HG02759 (cell line): ENCODE measurements around the gene GSTM3.

Experiments used
- ATAC-seq: cut with Tn5 transposase; IDR thresholded peaks from one replicate; pipeline ENCODE4 v1.9.1; 2021; ENCODE audit warnings: mild to moderate bottlenecking, moderate library complexity; ENCODE audit not compliant: unreplicated experiment

The GSTM3 gene

DNA sequence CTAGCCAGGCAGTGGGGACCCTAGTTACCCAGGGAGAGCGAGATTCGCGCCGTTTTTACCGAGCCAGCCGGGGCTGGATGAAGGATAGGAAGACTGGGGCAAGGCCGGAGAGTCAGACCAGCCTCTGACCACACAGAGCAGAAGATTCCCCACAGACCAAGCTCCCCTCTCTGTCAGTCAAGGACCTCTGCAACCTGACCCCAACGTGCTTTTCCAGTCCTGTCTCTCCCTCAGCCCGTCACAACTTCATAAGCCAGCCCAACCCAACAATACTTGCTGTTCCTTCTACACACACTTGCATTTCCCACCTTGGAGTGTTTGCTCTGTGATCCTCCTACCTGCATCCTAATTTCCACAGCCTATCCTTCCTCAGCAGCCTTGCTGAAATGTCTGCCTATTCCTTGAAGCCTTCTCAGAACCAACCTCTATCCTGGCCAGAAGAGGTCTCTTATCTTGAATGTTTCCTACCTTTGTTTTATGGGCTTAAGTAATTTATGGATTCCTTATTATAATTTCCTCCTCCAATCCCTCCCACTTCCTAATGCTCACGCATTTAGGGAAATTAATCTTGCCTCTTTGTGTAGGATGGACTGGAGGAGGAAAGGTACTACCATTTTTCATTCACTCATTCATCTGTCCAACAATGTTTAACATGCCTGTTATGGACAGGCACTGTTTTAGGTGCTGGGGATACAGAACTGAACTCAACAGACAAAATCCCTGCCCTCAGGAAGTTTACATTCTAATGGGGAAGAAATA is at the start of gene GSTM3:
Gene GSTM3, minus strand, starts transcription at position 424 of the 759 bp plus-strand sequence. CDS start 751 bp downstream, outside the sequence.
- ATAC-seq: peak; percentile 27

- no peak for ATAC-seq
Measured at GRCh38 chr1:109790329-109790728, 49.5 kb upstream of the GSTM3 start.

DNA sequence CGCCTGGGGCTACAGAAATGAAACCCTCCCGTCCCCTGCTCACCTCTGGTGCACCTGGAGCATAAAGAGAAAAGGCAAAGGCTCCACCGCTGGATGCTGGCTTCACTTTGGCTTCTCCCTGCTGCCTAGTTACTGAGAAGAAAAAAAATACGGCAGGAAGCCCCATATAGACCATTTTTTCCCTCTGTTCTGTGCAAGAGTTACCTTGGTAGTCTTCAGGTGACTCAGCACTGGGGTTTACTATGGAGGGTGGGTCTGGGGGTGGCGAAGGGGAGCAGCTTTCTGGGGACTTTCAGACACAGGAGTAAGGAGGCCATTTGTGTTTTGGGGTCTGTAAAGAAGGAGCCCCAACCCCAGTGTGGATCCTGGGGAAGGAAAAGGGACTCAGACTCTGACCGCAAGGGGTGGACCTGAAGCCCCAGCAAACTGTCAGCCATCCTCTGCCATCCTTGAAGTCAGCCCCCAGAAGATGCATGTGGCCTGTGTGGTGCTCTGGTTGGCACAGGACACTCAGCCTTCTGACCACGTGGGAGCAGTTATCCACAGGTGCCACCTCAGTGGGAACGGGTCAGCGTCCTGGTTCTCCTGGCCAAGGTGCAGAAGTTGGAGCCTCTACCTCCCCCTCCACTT is 48.8 kb upstream of the GSTM3 start:
- no peak for ATAC-seq

DNA sequence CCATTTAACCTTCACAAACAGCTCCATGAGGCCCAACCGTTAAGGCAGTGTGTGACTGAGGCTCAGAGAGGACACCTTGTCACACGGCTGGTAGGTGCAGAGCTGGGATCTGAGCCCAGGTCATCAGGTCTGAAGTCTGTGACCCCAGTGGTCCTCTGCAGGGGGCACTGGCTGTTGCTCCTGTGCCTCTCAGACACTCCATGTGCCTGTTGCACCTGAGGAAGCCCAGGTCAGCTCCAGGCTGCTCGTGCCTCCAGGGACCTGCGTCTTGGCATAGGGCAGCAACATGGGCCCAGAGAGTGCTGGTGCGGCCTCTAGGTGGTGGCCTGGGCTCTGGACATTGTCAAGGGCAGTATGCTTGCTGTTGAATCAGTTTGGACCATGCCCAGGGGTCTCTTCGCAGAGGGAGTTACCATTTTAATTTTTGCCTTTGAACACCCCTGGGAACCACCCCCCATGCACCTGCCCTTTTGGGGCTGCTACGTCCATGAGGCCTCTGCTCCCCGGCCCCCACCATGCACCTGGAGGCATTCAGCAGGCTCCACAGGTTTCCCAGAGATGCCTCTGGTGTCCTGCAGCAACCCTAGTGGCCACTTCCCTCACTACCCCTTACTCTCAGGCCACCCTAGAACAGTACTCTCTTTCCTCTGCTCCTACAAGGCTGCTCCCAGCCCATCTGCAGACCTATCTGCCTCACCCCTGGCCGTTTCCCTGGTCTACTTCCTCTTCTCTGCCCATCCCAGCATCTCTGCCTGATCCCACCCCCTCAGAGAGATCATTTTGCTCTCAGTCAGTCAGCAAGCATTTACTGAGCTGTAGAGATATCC is 48.1 kb upstream of the GSTM3 start:
- ATAC-seq: no peak

DNA sequence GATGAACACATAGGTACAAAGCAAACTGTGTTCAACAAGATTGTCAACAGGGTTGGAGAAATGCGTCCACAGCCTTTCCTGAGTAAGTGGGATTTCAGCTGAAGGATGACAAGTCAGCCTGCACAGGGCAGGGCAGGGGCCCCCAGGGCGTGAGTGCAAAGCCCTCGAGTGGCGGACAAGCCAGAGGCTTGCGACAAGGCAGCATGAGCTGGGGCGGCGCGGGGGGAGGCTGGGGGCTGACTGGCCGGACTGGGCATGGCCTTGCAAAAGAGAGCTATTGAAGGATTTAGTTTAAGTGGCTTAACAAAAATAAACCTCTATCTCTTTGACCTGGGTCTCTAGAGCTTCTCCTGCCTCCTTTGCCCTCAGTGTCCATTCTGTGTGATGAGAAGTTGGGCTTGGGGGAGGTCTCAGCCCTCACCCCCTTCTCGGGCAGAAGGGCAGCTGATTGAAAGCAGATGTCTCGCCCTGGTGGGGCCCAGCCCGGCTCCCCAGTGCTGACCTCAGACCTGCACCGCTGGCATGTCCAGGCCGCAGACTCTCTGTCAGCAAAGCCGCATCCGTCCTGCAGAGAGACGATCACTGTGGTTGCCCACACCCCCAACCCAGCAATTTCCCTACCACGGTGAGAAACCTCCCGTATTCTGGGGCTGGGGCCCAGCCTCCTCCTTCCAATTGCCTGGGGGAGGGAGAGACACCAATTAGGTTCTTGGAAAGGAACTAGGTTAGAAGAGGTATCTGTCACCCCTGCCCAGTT is 47.2 kb upstream of the GSTM3 start:
- ATAC-seq: no peak

GRCh38 chr1:109787211-109787844 is 46.5 kb upstream of the GSTM3 start:
- ATAC-seq: no peak

DNA sequence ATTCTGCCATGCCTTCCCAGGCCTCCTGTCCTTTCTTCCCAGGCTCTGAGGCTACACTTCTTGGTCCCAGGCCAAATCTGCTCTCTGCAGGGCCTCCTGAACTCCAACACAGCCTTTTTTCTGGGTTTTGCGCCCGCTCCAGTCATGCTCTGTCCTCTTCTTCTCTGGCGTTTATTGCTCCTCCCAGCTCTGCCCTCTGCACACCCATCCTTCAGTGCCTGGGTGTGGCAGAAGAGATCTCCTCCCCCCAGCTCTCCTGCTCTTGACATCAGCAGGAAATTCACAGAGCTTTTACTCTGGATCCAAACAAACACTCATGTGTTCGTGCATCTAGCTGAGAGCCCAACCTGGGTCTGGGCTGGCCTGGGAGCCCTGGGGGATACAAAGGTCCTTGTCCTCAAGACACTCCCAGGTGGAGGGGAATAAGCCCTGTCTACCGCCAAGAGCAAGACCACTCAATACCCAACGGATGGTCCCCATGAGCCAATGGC is 45.7 kb upstream of the GSTM3 start:
- no peak for ATAC-seq

- no peak for ATAC-seq
Measured at GRCh38 chr1:109786112-109786480, 45.3 kb upstream of the GSTM3 start.

DNA sequence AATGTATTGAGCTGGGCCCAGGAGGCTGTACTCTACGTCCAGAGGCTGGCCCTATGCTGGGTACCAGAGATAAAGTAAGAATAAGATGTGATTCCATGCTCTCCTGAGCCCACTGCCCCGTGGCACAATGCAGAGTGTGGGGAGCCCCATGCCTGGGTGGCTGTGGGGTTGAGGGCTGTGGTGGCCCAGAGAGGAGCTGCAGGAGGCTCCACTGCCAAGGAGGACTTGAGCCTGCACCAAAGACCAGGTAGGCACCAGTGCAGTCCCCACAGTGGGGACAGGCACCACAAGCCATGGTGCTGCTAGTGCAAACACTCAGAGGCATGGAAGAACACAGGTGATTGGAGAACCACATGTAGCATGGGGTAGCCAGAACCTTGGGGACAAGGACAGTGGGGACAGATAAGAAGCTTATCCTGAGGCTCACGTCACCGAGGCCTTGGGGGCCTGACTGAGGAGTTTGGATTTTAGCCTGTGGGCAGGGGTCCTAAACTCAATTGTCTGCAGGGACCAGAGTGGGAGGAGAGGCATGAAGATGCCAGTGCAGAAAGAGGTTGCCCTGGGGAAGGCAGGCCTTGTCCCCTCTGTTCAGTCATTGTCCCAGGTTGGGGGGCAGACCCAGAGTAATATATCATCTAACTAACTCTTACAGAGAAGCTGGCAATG is 44.7 kb upstream of the GSTM3 start:
- ATAC-seq: no peak

- no peak for ATAC-seq
Measured at GRCh38 chr1:109784551-109785252, 43.9 kb upstream of the GSTM3 start.

GRCh38 chr1:109783436-109783835 is 42.6 kb upstream of the GSTM3 start:
- ATAC-seq: no peak

GRCh38 chr1:109782927-109783326 is 42.1 kb upstream of the GSTM3 start:
- no peak for ATAC-seq

GRCh38 chr1:109782514-109782913 is 41.7 kb upstream of the GSTM3 start:
- no peak for ATAC-seq

- ATAC-seq: no peak
Measured at GRCh38 chr1:109781806-109782205, 41.0 kb upstream of the GSTM3 start.

- ATAC-seq: no peak
Measured at GRCh38 chr1:109780982-109781381, 40.1 kb upstream of the GSTM3 start.

DNA sequence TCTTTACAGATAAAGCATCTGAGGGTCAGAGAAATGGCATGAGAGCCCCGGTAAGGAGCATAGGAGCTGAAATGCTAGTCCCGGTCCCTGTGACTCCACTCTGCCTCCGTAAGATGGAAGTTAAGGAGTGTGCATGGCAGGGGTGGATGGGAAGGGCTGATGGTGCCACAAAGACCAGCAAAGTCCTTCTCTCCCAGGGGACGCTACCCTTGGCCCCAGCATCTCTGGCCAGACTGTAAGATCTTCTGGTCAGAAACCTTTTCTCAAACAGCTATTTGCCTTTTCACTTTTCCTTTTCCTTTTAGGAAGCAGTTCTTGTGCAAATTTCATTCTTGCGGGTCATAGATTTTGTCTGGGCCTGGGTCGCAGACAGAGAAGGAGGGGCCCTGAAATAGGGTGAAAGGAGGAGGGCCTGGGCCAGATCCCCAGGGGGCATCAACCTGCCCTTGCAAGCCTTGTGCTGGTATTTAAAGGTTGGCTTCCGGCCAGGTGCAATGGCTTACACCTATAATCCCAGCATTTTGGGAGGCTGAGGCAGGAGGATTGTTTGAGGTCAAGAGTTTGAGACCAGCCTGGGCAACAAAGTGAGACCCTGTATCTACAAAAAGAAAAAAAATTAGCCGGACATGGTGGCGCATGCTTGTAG is 37.3 kb upstream of the GSTM3 start:
- ATAC-seq: no peak

DNA sequence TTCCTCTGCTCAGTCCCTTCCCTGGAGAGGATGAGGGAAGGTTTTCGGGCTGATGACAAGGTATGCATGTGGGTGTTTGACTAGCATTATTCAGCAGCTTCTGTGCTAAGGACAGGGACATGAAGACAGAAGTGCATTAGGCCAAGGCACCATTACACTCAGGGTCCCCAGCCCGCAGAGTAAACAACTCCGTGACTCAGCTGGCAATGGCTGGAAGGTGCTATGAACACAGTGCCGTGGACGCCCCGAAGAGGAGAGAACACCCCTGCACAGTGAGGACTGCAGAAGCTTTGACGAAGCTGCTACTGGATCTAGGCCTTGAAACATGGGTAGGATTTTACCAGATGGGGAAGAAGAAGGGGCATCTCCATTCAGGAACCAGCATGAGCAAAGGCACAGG is 36.6 kb upstream of the GSTM3 start:
- no peak for ATAC-seq

DNA sequence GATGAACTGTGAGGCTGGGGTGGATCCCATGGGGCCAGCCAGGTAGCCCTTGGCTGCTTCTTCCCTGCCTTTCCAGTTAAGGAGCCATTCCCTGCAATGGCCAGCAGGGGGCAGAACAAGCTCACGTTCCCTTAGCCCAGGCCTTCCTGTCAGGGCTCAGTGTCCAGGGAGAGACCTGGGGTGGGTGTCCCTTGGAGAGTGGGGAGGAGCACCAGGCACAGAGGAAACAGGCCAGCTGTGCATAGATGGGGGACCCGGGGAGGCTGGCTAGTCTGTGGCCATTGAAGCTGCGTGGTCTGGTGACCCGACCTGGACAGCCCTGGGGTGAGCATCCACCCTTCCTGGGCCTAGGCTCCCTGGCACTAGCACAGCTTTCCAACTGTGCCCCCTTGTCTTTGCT is 36.1 kb upstream of the GSTM3 start:
- ATAC-seq: peak; percentile 79
